ENCODE results near the gene ARRB1. TPM values are rescaled to one million over a fixed set of nuclear protein-coding genes. Genes with fewer than 3 reads are reported as not detected.

ARRB1 gene
- total and polyA plus RNA-seq, 2 of the 13 experiments (the other 11 are each of a cell fraction or from before 2014, with no cell fraction given), result 22.5 to 35.7 TPM

GRCh38 chr11:75233754-75234172, 117.7 kb downstream of the ARRB1 start (continued):
- TF ChIP-seq KLF12 (CRISPR knock-in tag; IDR thresholded peaks at IDR 0.05; ENCODE audit: borderline replicate concordance) (no peak), ZNF609 (CRISPR knock-in tag; IDR thresholded peaks at IDR 0.05; ENCODE audit: borderline replicate concordance) (no peak), ZC3H13 (CRISPR knock-in tag; IDR thresholded peaks at IDR 0.05) (no peak), ZNF878 (CRISPR knock-in tag; IDR thresholded peaks at IDR 0.05) (no peak), KMT2B (CRISPR knock-in tag; IDR thresholded peaks at IDR 0.05) (peak; percentile 61; the same call in 1 of the 2 replicates), ZBTB43 (CRISPR knock-in tag; conservative IDR thresholded peaks at IDR 0.05) (peak; percentile 39; the same call in 1 of the 2 replicates), PLRG1 (conservative IDR thresholded peaks at IDR 0.05) (no peak), HNRNPUL1 (IDR thresholded peaks at IDR 0.05; ENCODE audit: low read depth, low read length) (no peak), KIAA2018 (CRISPR knock-in tag; IDR thresholded peaks at IDR 0.05; ENCODE audit: borderline replicate concordance) (no peak)
- TF ChIP-seq, protein P1, sequence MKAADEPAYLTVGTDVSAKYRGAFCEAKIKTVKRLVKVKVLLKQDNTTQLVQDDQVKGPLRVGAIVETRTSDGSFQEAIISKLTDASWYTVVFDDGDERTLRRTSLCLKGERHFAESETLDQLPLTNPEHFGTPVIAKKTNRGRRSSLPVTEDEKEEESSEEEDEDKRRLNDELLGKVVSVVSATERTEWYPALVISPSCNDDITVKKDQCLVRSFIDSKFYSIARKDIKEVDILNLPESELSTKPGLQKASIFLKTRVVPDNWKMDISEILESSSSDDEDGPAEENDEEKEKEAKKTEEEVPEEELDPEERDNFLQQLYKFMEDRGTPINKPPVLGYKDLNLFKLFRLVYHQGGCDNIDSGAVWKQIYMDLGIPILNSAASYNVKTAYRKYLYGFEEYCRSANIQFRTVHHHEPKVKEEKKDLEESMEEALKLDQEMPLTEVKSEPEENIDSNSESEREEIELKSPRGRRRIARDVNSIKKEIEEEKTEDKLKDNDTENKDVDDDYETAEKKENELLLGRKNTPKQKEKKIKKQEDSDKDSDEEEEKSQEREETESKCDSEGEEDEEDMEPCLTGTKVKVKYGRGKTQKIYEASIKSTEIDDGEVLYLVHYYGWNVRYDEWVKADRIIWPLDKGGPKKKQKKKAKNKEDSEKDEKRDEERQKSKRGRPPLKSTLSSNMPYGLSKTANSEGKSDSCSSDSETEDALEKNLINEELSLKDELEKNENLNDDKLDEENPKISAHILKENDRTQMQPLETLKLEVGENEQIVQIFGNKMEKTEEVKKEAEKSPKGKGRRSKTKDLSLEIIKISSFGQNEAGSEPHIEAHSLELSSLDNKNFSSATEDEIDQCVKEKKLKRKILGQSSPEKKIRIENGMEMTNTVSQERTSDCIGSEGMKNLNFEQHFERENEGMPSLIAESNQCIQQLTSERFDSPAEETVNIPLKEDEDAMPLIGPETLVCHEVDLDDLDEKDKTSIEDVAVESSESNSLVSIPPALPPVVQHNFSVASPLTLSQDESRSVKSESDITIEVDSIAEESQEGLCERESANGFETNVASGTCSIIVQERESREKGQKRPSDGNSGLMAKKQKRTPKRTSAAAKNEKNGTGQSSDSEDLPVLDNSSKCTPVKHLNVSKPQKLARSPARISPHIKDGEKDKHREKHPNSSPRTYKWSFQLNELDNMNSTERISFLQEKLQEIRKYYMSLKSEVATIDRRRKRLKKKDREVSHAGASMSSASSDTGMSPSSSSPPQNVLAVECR (CRISPR knock-in tag; IDR thresholded peaks at IDR 0.05; ENCODE audit: borderline replicate concordance), result peak; percentile 13; the same call in 1 of the 2 replicates
